SK-N-SH (cell line): Measurements from ENCODE around the gene NOVA1.

Experiments
- CTCF ChIP-seq: fragments of 200-600 bp; sonication (generic); IDR thresholded peaks from 2 replicates; pipeline ENCODE4 v1.6.1; 2017; ENCODE audit warnings: antibody characterized with exemption, mild to moderate bottlenecking, moderate library complexity
- MXI1 ChIP-seq: IDR thresholded peaks from 2 replicates; pipeline ENCODE4 v1.6.1; 2012; ENCODE audit warnings: mild to moderate bottlenecking, low read depth, low read length, improper control_type of control experiment
- POLR2AphosphoS5 ChIP-seq: IDR thresholded peaks from 2 replicates; pipeline ENCODE4 v1.6.1; 2012; ENCODE audit warnings: low read depth, low read length
- RFX5 ChIP-seq: IDR thresholded peaks from 2 replicates; pipeline ENCODE4 v1.6.1; 2012; ENCODE audit warnings: mild to moderate bottlenecking, improper control_type of control experiment, low read length
- USF1 ChIP-seq: IDR thresholded peaks from 2 replicates; pipeline ENCODE4 v1.4.0; 2012; ENCODE audit warnings: low read depth, borderline replicate concordance
- YY1 ChIP-seq: IDR thresholded peaks from 2 replicates; pipeline ENCODE4 v1.4.0; 2012; ENCODE audit warnings: low read depth, mild to moderate bottlenecking

GRCh38 chr14:26414926-26415325, 182.9 kb downstream of the NOVA1 start:
- TF ChIP-seq CTCF (no peak), YY1 (no peak), POLR2AphosphoS5 (no peak), USF1 (no peak), MXI1 (no peak), RFX5 (no peak)
